Liver (tissue), 9 donors: ENCODE measurements around the gene ELMO2. TPM values are rescaled to one million over a fixed set of nuclear protein-coding genes. Genes with fewer than 3 reads are reported as not detected.

Source experiments
- DNase-seq: peaks from one replicate; pipeline ENCODE4 v3.0.0-alpha.2; 2017; ENCODE audit warnings: low spot score
- H3K27ac ChIP-seq, 2 donors: one replicate each; pipeline ENCODE4 v1.7.0; 2013; ENCODE audit warnings: inconsistent platforms in 2 of 2, low read length in 2 of 2, control low read depth in 1 of 2, low read depth in 1 of 2, mild to moderate bottlenecking in 1 of 2
- H3K27me3 ChIP-seq, 4 donors: one replicate each; pipeline versions ENCODE4 v1.6.1 to v1.7.0; 2013; ENCODE audit warnings: low read length in 3 of 4, inconsistent platforms in 1 of 4, mild to moderate bottlenecking in 1 of 4, moderate library complexity in 1 of 4; ENCODE audit not compliant: control insufficient read depth in 4 of 4, insufficient read depth in 4 of 4
- H3K36me3 ChIP-seq, 4 donors: one replicate each; pipeline versions ENCODE4 v1.6.1 to v1.7.0; 2013; ENCODE audit warnings: low read length in 3 of 4, mild to moderate bottlenecking in 3 of 4, low read depth in 1 of 4, moderate library complexity in 1 of 4; ENCODE audit not compliant: control insufficient read depth in 4 of 4, insufficient read depth in 3 of 4
- H3K4me1 ChIP-seq, 4 donors: one replicate each; pipeline versions ENCODE4 v1.6.1 to v1.7.0; 2013; ENCODE audit warnings: low read length in 3 of 4, mild to moderate bottlenecking in 3 of 4, moderate library complexity in 1 of 4; ENCODE audit not compliant: control insufficient read depth in 4 of 4, insufficient read depth in 4 of 4
- H3K4me3 ChIP-seq, 3 donors: one replicate each; pipeline versions ENCODE4 v1.6.1 to v1.7.0; 2013; ENCODE audit warnings: low read length in 3 of 3, control low read depth in 1 of 3, low read depth in 1 of 3, mild to moderate bottlenecking in 1 of 3
- H3K9ac ChIP-seq, 2 donors: one replicate each; pipeline ENCODE4 v1.7.0; 2013; ENCODE audit warnings: low read length in 2 of 2, mild to moderate bottlenecking in 2 of 2, moderate library complexity in 2 of 2, control low read depth in 1 of 2, low read depth in 1 of 2
- H3K9me3 ChIP-seq, 4 donors: one replicate each; pipeline versions ENCODE4 v1.6.1 to v1.7.0; 2013; ENCODE audit warnings: low read length in 3 of 4; ENCODE audit not compliant: control insufficient read depth in 4 of 4
- EGR1 ChIP-seq, 2 donors: IDR thresholded peaks; 2 replicates each; pipeline ENCODE4 v1.6.1; 2016 to 2018; ENCODE audit warnings: antibody characterized with exemption in 2 of 2, low read depth in 2 of 2
- FOXA2 ChIP-seq: IDR thresholded peaks from 2 replicates; pipeline ENCODE4 v1.6.1; 2016; ENCODE audit warnings: antibody characterized with exemption
- HNF4A ChIP-seq, 2 donors: conservative IDR thresholded peaks; 2 replicates each; pipeline ENCODE4 v1.6.1; 2016; ENCODE audit warnings: antibody characterized with exemption in 2 of 2, mild to moderate bottlenecking in 2 of 2
- HNF4G ChIP-seq: IDR thresholded peaks from 2 replicates; pipeline ENCODE4 v1.6.1; 2016; ENCODE audit warnings: antibody characterized with exemption
- JUND ChIP-seq, 2 donors: IDR thresholded peaks; 2 replicates each; pipeline ENCODE4 v1.6.1; 2016; ENCODE audit warnings: antibody characterized with exemption in 2 of 2
- RXRA ChIP-seq, 2 donors: IDR thresholded peaks; 2 replicates each; pipeline ENCODE4 v1.6.1; 2017 to 2018; ENCODE audit warnings: antibody characterized with exemption in 2 of 2, mild to moderate bottlenecking in 1 of 2
- TAF1 ChIP-seq: conservative IDR thresholded peaks from 2 replicates; pipeline ENCODE4 v1.6.1; 2016; ENCODE audit warnings: antibody characterized with exemption, mild to moderate bottlenecking
- WGBS: extraction: QIAGEN DNeasy Blood & Tissue Kit; methylation state at CpG from one replicate; pipeline ENCODE4 v1.1.7; 2013; 5-methylcytosine and 5-hydroxymethylcytosine counted together
- polyA plus RNA-seq, 2 donors: library from polyadenylated mRNA; stranded (reverse) in 1 of 2; unstranded in 1 of 2; fragments of 200-250 nt in 1 of 2; fragments of >200 nt in 1 of 2; fragmentation: Nextera tagmentation in 1 of 2; extraction: Ambion mirVana in 1 of 2; gene quantifications; one replicate each; pipeline versions ENCODE4 v1.2.1 to v1.2.3, GENCODE V29; 2013 to 2015
- total RNA-seq, 2 donors: library from RNA; depleted of rRNA; stranded (reverse); fragments of >200 nt; gene quantifications; one replicate each; pipeline ENCODE4 v1.2.3, GENCODE V29; 2014
- TF ChIP-seq, protein P1 (sequence below): IDR thresholded peaks from 2 replicates; pipeline ENCODE4 v1.6.1; 2016; ENCODE audit warnings: antibody characterized with exemption, mild to moderate bottlenecking
- TF ChIP-seq, protein P2 (sequence below): IDR thresholded peaks from 2 replicates; pipeline ENCODE4 v1.6.1; 2016; ENCODE audit warnings: antibody characterized with exemption
- donor health status: healthy.
- donor health status: healthy.
- donor health status: healthy.
- donor health status: healthy.
- donor health status: healthy.

Gene ELMO2
- total and polyA plus RNA-seq, 4 donors: 7.9 to 16.0 (median 13.9) TPM

DNA sequence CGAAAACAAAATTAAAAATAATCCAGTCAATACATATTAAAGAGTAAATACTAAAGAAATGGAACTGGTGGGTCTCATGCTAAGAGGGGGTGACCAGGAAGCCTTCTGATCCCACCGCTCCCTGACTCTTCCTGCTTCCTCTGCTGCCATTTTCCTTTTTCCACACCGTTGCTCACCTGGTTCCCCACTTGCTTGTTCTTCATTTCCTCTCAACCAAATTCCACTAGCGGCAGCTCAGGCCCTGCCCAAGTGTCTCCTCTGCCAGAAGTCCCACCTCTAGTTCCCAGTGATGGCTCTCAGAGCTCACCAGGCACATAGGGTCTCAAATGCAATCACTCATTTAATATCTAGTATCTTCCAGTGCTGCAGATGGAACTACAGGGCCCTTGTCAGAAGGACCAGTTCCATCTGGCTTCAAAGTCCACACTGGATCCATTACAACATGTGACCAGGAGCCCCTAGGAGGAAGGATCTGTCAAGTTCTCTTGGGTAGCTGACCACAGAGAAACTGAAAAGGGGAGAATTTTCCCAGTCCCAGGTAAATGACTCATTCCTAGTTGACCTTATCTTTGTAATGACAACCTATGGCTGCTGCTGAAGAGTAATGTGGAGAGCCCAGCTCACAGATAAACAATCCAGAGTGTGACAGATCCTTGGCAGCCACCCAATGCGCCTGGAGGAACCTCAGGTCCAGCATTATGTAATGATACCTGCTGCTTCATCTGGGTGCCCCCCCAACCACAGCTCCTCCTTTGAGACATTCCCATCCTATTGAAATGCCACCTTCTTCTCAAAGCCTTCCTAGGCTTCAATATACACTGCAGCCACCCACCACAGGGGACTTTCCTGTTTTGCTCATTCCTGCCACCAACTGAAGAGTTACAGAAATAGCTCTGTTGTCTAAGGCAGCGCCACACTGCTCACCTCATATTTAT is 38.2 kb downstream of the ELMO2 start:
- peaks cover 8 to 77% (median 44%) of the 10 kb centered on the region in 4 donors for H3K36me3 ChIP-seq
- no peak overlapping the region for H3K27ac ChIP-seq
- no peaks in the 10 kb centered on the region for H3K27me3 ChIP-seq
- H3K9ac ChIP-seq: no peak overlapping the region
- H3K9me3 ChIP-seq: no peaks in the 10 kb centered on the region
- TF ChIP-seq, protein P1, sequence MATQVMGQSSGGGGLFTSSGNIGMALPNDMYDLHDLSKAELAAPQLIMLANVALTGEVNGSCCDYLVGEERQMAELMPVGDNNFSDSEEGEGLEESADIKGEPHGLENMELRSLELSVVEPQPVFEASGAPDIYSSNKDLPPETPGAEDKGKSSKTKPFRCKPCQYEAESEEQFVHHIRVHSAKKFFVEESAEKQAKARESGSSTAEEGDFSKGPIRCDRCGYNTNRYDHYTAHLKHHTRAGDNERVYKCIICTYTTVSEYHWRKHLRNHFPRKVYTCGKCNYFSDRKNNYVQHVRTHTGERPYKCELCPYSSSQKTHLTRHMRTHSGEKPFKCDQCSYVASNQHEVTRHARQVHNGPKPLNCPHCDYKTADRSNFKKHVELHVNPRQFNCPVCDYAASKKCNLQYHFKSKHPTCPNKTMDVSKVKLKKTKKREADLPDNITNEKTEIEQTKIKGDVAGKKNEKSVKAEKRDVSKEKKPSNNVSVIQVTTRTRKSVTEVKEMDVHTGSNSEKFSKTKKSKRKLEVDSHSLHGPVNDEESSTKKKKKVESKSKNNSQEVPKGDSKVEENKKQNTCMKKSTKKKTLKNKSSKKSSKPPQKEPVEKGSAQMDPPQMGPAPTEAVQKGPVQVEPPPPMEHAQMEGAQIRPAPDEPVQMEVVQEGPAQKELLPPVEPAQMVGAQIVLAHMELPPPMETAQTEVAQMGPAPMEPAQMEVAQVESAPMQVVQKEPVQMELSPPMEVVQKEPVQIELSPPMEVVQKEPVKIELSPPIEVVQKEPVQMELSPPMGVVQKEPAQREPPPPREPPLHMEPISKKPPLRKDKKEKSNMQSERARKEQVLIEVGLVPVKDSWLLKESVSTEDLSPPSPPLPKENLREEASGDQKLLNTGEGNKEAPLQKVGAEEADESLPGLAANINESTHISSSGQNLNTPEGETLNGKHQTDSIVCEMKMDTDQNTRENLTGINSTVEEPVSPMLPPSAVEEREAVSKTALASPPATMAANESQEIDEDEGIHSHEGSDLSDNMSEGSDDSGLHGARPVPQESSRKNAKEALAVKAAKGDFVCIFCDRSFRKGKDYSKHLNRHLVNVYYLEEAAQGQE: no peak
- peak in 1 of 2 donors; percentile 11 for TF ChIP-seq HNF4A (conservative IDR thresholded peaks at IDR 0.05)
- peaks cover 0 to 18% (median 13%) of the 10 kb centered on the region in 4 donors for H3K4me1 ChIP-seq
- WGBS: 92% methylated on average over 6 of the region's 6 CpGs
- DNase-seq: peak; percentile 57
- H3K4me3 ChIP-seq: no peak overlapping the region

DNA sequence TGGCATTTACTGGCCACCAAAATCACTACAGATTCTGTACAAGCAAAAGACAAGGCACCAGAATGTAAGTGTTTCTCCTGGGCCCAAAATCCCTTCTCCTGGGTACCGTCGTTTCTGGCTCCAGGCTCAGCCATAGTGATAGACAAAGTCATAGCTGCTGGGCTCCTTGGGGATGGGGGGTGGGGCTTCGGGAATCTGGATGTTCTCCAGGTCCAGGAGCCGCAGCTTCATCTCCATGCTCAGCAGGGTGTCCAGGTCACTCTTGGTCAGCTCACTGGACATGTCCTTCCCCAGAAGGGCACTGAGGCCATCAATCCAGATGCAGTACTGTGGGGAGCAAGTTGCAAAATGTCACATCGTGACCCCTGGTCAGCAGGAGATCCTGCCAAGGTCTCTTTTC is 39.2 kb downstream of the ELMO2 start:
- TF ChIP-seq RXRA (IDR thresholded peaks at IDR 0.05): no peak
- no peak for TF ChIP-seq JUND (IDR thresholded peaks at IDR 0.05)
- TF ChIP-seq EGR1 (IDR thresholded peaks at IDR 0.05; ENCODE audit: low read depth in 2 of 2): no peak
- TF ChIP-seq, protein P2, sequence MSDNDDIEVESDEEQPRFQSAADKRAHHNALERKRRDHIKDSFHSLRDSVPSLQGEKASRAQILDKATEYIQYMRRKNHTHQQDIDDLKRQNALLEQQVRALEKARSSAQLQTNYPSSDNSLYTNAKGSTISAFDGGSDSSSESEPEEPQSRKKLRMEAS: no peak
- TF ChIP-seq TAF1: no peak
- no peaks in the 10 kb centered on the region for H3K27me3 ChIP-seq
- no peak overlapping the region for H3K4me3 ChIP-seq
- no peaks in the 10 kb centered on the region for H3K9me3 ChIP-seq
- H3K9ac ChIP-seq: no peak overlapping the region
- DNase-seq: no peak
- no peak overlapping the region for H3K27ac ChIP-seq
- WGBS: 83% methylated on average over 5 of the region's 5 CpGs
- H3K4me1 ChIP-seq: peaks cover 0 to 26% (median 20%) of the 10 kb centered on the region in 4 donors
- peaks cover 7 to 67% (median 38%) of the 10 kb centered on the region in 4 donors for H3K36me3 ChIP-seq

DNA sequence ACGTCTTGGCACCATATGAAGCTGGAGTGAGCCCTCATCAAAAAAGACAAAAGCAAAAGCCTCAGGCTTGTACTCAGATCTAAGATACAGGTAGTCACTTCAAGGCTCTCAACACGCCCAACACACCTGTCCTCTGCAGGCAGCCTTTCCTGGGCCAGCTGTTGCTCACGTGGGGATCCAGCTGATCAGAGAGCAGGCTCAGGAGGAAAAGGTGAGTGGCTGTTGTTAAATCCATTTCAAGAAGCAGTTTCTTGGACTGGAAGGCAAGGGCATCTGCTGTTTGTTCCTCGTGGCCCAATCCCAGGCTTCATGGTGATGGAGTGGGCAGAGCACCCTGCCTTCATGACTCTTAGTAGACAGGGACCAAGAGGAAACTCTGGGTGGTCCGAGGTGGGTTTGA is 39.6 kb downstream of the ELMO2 start:
- Histone ChIP-seq H3K4me3 (no peak overlapping the region), H3K9ac (no peak overlapping the region), H3K27ac (no peak overlapping the region), H3K4me1 (peaks cover 0 to 29% (median 23%) of the 10 kb centered on the region in 4 donors), H3K36me3 (peaks cover 7 to 63% (median 35%) of the 10 kb centered on the region in 4 donors), H3K27me3 (no peaks in the 10 kb centered on the region), H3K9me3 (no peaks in the 10 kb centered on the region)
- no peak for DNase-seq
- TF ChIP-seq RXRA (IDR thresholded peaks at IDR 0.05) (no peak), FOXA2 (no peak), HNF4G (no peak)
- 90% methylated on average over 5 of the region's 5 CpGs for WGBS
